Ovary (tissue), 3 donors: ENCODE measurements around the gene CCDC122.

Experiments used
- POLR2A ChIP-seq: fragments of 450-650 bp; IDR thresholded peaks from one replicate; pipeline ENCODE4 v1.6.1; 2017; ENCODE audit warnings: antibody characterized with exemption, mild to moderate bottlenecking, moderate library complexity
- TF ChIP-seq, protein P1 (sequence below), 3 donors: fragments of 450-650 bp in 2 of 3; fragments of 200-600 bp in 1 of 3; IDR thresholded peaks; one replicate each; pipeline versions ENCODE4 v1.5.1 to v1.8.0; 2016 to 2022; ENCODE audit warnings: antibody characterized with exemption in 3 of 3, mild to moderate bottlenecking in 1 of 3
- donor health status: DM: no; HTN: no; CAD: no.

GRCh38 chr13:43884222-43884621, 4.7 kb upstream of the CCDC122 start:
- TF ChIP-seq, protein P1, sequence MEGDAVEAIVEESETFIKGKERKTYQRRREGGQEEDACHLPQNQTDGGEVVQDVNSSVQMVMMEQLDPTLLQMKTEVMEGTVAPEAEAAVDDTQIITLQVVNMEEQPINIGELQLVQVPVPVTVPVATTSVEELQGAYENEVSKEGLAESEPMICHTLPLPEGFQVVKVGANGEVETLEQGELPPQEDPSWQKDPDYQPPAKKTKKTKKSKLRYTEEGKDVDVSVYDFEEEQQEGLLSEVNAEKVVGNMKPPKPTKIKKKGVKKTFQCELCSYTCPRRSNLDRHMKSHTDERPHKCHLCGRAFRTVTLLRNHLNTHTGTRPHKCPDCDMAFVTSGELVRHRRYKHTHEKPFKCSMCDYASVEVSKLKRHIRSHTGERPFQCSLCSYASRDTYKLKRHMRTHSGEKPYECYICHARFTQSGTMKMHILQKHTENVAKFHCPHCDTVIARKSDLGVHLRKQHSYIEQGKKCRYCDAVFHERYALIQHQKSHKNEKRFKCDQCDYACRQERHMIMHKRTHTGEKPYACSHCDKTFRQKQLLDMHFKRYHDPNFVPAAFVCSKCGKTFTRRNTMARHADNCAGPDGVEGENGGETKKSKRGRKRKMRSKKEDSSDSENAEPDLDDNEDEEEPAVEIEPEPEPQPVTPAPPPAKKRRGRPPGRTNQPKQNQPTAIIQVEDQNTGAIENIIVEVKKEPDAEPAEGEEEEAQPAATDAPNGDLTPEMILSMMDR (IDR thresholded peaks at IDR 0.05), result no peak
- no peak for TF ChIP-seq POLR2A
